Measurements from ENCODE around the gene ZDHHC7.
"Not testable (repeated sequence)": the region's sequence is repeated elsewhere in the genome, so short reads cannot be mapped to it uniquely, and the experiment has no call there.

The ZDHHC7 gene

DNA sequence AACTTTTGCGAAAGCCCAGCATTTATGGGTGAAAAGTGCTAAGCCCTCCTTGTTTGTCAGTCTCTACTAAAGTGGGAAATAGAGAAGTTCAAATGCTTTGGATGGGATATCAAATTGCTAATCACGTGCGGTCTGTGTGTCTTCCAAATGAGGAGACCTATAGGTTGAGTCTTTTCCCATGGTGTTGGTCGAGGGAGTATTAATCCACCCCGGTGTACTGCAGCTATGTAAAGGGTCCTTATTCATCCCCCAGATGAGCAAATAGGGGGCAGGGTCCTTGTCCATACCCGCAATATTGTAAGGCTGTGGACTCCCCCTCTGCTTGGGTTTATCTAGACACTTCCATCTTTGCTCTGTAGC lies 30.8 kb upstream of the ZDHHC7 start:
- no peak for DNase-seq

GRCh38 chr16:85041219-85042166 lies 30.2 kb upstream of the ZDHHC7 start:
- DNase-seq: no peak

- DNase-seq: no peak
Observed at GRCh38 chr16:85040685-85041084, 29.4 kb upstream of the ZDHHC7 start.

- DNase-seq: no peak
Observed at GRCh38 chr16:85037721-85038120, 26.4 kb upstream of the ZDHHC7 start.

GRCh38 chr16:85037050-85037410 lies 25.7 kb upstream of the ZDHHC7 start:
- DNase-seq: peak; percentile 42

DNA sequence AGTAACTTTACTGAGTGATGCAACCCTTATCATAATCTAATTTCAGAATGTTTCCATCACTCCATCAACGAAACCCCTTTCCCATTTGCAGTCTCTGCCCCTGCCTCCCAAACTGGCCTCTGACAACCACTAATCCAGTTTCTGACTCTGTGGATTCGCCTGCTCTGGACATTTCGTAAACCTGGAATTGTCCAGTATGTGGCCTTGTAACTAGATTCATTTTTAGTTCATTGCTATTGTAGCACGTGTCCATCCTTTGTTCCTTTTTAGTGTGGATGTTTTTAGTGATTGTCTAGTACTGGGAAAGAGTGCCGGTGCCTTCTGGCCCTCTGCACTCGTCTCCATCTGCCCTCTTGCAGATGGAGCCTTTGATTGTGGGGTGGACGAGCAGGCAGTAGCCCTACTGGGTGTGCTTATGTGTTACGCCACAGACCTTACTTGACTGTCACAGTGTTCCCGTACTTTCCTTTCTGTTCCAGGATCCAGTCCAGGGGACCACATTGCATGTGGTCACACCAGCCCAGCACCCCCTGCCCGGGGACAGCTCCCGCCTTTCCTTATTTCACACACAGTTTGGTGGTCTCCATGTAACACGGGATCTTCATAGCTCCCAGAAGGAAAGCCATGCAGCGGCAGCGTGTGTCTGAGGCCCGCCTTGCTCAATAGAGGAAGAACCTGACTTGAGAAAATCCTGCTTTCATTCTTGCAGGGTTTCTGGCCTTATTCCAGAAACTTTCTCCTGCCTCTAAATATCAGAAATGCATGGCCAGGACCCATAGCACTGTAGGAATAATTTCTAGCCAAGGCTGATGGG lies 25.1 kb upstream of the ZDHHC7 start:
- DNase-seq: no peak

DNA sequence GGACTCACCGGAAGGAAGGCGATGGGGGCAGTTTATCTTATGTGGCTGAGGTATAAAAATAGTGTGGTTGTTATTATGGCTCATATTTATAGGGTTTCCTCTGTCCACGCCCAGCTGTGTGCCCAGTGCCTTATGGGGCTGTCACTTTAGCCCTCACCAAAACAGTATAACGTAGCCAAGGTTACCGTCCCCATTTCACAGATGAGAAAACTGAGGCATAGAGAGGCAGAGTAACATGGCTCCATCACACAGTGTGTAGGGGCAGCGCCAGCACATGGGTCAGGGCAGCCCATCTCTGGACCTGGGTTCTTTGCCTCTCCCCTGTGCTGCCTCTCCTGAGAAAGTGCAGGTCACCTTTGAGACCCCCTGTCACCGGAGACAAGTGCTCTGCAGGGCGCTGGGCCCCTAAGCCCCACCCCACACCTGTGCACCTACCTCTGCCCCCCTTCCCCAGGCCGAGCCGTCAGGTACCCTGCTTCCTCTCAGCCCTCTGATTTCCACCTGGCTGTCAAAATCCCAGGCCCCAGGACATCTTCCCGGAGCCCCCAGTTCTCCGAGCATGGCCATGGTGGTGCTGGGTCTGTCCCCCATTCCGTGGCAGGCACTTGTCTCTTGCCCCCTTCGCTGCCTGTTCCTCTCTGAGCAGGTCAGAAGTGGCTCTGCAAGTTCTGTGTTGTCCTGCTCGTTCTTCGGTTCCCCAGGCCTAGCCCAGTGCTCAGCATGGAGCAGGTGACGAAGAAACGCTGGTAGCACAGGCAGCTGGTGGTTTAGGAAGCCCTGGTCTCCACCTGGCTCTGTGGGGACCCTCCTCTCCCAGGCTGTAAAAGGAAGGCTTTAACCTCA lies 23.5 kb upstream of the ZDHHC7 start:
- DNase-seq: no peak

DNA sequence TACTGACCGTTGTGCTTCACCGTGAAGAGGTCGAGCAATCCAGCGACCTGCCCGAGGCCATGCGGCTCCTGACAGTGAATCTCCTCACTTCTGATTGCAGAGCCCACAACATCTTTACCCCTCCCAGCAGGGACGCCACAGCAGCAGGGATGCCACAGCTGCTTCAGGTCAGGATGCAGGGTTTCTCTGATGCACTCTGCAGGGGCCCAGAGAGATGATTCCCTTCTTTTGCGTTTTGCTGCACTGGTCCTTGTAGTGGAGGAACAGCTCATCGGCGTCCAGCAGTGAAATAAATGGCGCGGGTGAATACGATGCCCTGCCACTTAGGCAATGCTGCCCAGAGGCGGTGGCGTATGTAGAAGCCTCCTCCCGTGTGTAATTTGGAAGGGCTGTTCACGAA lies 21.8 kb upstream of the ZDHHC7 start:
- no peak for DNase-seq

DNA sequence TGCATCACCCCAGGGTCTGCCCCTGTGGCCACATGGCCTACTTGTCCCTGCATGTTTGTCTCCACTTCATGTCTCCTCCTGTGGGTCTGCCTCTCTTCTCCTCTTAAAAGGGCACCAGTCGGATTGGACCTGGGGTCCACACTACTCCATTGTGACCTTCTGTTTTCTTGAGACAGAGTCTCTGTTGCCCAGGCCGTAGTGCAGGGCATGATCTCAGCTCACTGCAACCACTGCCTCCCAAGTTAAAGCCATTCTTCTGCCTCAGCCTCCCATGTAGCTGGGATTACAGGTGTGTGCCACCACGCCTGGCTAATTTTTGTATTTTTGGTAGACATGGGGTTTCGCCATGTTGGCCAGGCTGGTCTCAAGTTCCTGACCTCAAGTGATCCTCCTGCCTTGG lies 20.9 kb upstream of the ZDHHC7 start:
- DNase-seq: not testable (repeated sequence)

DNA sequence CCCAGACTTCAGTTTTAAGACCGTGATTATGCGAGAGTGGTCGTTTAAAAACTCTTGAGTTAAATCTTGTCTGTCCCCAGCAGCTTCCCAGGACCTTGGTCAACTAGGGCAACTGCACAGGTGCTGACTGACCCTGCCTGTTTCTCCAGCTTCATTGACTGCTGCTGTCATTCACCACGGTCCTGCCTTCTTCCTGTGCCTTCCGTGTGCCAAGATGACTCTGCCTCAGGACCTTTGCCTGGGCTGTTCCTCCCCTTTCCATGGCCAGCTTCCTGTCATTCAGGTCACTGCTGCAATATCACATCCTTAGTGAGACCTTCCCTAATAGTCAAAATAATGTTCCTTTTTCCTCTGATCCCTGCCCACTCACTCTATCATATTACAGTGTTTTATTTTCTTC lies 20.1 kb upstream of the ZDHHC7 start:
- no peak for DNase-seq

DNA sequence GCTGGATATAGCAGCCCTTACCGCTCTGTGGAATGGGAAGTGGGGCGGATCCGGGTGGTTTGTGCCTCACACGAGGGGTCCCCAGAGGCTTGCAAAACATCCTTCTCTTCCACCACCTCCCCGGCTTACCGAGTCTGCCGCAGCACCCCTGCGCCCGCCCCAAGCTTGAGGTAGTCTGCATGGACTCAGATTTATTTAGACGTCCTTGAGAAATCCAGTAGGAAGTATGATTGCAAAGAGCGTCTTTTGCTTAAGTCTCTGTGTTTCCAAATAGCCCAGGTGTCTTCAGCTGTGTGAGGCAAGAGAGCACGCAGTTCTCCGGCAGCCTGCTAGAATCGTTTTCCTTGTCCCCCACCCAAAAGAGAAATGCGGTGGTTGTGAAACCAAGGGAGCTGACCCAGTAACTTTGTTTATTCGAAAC lies 18.7 kb upstream of the ZDHHC7 start:
- DNase-seq: no peak

DNA sequence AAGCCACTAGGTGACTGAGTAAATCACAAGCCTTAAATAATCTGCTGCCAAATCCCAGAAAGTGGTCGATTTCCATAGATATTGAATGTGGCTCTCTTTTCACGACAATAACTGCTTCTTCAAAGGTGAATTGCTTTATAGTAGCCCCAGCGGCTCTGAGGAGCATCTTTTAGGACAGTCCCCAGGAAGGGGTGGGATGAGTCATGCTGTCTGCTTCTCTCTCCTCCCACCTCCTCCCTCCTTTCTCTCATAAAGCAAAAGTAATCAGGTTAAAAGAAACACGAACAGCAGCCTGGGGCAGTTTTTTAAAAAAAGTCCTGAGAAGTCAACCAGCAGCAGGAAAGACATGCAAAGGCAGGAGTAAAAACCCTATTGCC lies 18.1 kb upstream of the ZDHHC7 start:
- peak; percentile 65 for DNase-seq

DNA sequence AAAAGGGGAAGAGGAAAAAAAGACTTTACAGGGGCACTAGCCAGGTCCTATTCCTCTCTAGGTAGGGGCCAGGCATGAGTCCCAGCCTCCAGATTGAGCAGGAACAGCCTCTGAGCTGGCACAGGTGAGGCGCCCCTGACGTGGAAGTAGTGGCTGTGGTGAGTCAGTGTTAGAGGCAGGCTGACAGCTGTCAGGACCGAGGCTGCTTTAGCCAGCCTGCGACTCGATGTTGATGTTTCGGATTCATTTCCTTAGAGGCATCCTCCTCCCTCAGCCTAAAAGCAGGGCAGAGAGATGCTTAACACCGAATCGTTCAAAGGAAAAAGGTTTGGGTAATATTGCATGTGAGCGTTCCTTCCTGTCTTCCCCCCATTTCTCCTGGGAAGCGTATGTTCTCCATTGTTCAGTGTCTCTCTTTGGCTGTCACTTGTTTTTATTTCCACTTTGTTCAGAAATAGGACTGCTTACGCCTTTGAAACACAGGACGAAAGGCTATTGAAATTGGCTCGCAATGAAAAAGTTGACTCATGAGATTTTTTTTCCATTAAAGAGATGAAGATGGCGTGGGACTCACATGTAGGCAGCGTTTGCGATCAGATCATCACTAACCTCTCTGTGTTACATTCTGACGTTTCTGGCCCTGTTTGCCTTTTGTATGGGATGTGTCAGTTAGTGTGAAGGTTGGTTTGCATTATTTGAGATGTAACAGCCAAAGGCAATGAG lies 17.5 kb upstream of the ZDHHC7 start:
- peak; percentile 33 for DNase-seq

DNA sequence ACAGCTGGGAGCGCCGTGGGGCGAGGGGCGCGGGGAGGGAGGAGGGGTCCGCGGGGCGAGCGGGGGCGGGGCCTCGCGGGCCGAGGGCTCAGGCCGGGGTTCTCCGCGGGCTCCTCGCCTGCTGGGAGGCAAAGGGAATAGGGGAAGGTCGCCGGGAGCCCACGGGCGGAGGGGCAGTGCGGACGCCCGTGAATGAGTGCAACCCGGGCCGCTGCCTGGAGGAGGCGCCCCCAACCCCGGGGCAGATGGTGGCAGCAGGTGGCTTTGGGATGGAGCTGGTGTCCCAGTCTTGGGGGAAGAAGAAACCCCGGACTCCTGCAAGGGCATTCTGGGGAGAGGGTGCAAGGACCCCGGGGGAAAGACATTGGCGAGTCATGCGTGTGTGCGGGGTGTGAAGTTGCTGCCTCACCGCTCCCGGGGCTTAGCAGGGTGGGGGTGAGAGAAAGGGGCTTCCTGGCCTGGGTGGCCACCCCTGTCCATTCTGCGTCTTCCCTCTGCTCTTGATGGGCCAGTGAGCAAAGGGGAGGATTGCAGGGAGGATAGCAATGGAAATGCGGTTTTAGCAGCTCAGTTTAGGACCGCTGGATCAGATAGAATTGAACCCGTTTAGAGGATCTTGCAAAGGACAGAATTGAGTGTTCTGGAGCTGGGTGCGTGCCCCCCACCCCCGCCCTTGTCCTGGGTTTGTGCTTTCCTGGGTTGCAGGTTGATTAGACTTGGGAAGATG lies 16.8 kb upstream of the ZDHHC7 start:
- DNase-seq: no peak

- DNase-seq: peak; percentile 76
Observed at GRCh38 chr16:85027349-85027957, 16.1 kb upstream of the ZDHHC7 start, which contains the start of gene KIAA0513. TSS of gene KIAA0513 (plus strand) at chr16:85027795. CDS start at chr16:85067072, 39,277 bp downstream.

DNA sequence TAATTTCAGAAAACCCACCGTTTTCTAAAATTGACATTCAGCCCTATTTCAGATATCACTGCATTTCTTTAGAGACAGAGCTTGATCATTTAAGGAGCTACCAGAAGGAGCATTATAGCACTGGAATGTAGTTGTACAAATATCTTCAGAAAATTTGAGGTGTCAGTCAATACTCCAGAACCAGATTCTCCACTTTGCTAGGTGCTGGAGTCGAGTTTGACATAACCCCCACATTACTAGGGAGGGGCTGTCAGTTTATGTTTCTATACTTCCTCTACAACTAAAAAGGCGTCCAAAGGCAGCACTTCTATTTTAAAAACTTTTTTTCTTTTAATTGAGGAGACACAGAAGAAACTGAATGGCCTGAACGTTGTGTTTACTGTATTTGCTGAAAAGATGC lies 15.4 kb upstream of the ZDHHC7 start:
- DNase-seq: no peak

- no peak for DNase-seq
Observed at GRCh38 chr16:85025781-85026653, 14.7 kb upstream of the ZDHHC7 start.

DNA sequence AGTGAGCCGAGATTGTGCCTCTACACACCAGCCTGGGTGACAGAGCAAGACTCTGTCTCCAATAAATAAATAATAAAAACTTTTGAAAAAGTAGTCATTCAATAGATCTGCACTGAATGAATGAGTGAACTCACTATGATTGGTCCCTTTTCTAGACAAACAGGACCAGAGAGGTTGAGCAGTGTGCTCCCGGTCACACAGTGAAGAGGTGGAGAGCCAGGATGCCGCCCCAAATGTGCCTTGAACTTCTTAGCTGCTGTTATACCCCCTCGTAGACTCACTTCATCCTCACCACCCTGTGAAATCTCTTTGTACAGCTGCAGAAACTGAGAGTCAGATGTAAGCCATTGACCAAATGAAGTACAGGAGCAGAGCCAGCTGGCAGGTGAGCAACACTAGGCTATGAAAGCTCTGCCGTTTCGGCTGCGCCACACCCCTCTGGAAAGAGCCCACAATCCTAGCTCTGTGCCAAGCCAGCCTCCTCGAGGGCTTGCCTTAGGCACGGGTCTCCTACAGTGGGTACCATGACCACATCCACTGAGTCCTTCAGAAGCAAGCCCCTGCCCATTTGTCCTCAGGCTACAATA lies 8.4 kb upstream of the ZDHHC7 start:
- no peak for DNase-seq

DNA sequence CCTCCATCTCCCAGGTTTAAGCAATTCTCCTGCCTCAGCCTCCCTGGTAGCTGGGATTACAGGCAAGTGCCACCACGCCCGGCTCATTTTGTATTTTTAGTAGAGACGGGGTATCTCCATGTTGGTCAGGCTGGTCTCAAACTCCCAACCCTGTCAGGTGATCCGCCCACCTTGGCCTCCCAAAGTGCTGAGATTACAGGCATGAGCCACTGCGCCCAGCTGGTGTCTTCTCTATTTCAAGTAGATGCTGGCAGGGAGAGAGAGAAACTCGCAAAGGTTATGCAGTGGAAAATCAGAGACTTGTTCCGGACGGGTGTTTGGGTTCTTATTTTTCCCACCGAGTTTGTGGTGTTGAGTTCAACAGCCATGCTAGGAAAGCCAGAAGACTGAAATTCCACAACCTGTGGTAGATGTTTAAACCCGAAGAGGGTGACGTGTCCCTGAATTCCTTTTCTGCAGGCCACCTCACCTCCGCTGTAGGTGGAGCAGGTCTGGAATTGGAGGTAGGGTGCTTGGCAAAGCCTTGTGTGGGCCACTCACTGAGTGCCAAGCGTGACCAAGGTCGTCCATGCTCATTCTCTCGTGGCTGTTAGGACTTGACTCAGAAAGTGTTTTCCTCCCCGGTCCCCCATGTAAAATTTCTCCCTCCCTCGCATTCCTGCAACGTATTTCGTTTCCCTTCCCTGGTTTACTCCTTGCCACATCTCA lies 7.3 kb upstream of the ZDHHC7 start:
- DNase-seq: no peak
